H9 (cell line): ENCODE measurements around the gene ITPR1. TPM values are rescaled to one million over a fixed set of nuclear protein-coding genes. Genes with fewer than 3 reads are reported as not detected.

Experiments used
- DNase-seq: peaks from one replicate; pipeline ENCODE4 v3.0.0-alpha.2; 2017
- H2AFZ ChIP-seq: one replicate; pipeline ENCODE4 v1.6.1; 2013; ENCODE audit warnings: mild to moderate bottlenecking, low read length, control low read depth, moderate library complexity
- H2AK5ac ChIP-seq: 2 replicates; pipeline ENCODE4 v1.6.1; 2013; ENCODE audit warnings: low read length, control low read depth, mixed read lengths; ENCODE audit not compliant: insufficient read length
- H2BK120ac ChIP-seq: one replicate; pipeline ENCODE4 v1.6.1; 2013; ENCODE audit warnings: low read depth, mild to moderate bottlenecking, low read length, control low read depth, inconsistent platforms; ENCODE audit not compliant: poor library complexity, severe bottlenecking
- H2BK12ac ChIP-seq: 2 replicates; pipeline ENCODE4 v1.6.1; 2013; ENCODE audit warnings: low read length, control low read depth, mixed read lengths, low read depth; ENCODE audit not compliant: insufficient read length
- H2BK15ac ChIP-seq: 2 replicates; pipeline ENCODE4 v1.6.1; 2013; ENCODE audit warnings: low read depth, low read length, control low read depth
- H2BK20ac ChIP-seq: one replicate; pipeline ENCODE4 v1.6.1; 2013; ENCODE audit warnings: low read depth, mild to moderate bottlenecking, low read length, control low read depth, inconsistent platforms; ENCODE audit not compliant: poor library complexity, severe bottlenecking
- H2BK5ac ChIP-seq: 2 replicates; pipeline ENCODE4 v1.6.1; 2013; ENCODE audit warnings: low read length, control low read depth, mixed read lengths; ENCODE audit not compliant: insufficient read length
- H3K14ac ChIP-seq: 2 replicates; pipeline ENCODE4 v1.6.1; 2013; ENCODE audit warnings: low read length, control low read depth; ENCODE audit not compliant: insufficient read depth
- H3K18ac ChIP-seq: 2 replicates; pipeline ENCODE4 v1.6.1; 2013; ENCODE audit warnings: low read depth, mild to moderate bottlenecking, mixed read lengths, low read length, control low read depth; ENCODE audit not compliant: insufficient read length
- H3K23ac ChIP-seq: 2 replicates; pipeline ENCODE4 v1.6.1; 2013; ENCODE audit warnings: low read length, control low read depth, mixed read lengths, low read depth; ENCODE audit not compliant: insufficient read length
- H3K23me2 ChIP-seq: 2 replicates; pipeline ENCODE4 v1.6.1; 2013; ENCODE audit warnings: low read depth, mild to moderate bottlenecking, mixed read lengths, low read length, control low read depth; ENCODE audit not compliant: insufficient read length, poor library complexity, severe bottlenecking
- H3K27ac ChIP-seq: 2 replicates; pipeline ENCODE4 v1.5.1; 2013; ENCODE audit warnings: low read length, control low read depth, mixed read lengths, low read depth; ENCODE audit not compliant: insufficient read length
- H3K27me3 ChIP-seq: 2 replicates; pipeline ENCODE4 v1.6.1; 2013; ENCODE audit warnings: low read length, control low read depth, inconsistent platforms; ENCODE audit not compliant: insufficient read depth
- H3K4ac ChIP-seq: 2 replicates; pipeline ENCODE4 v1.6.1; 2013; ENCODE audit warnings: low read depth, mild to moderate bottlenecking, control low read depth, inconsistent platforms, low read length, moderate library complexity
- H3K4me1 ChIP-seq: 2 replicates; pipeline ENCODE4 v1.6.1; 2013; ENCODE audit warnings: low read length, control low read depth, inconsistent platforms; ENCODE audit not compliant: insufficient read depth
- H3K4me2 ChIP-seq: 2 replicates; pipeline ENCODE4 v1.6.1; 2013; ENCODE audit warnings: low read length, control low read depth, mixed read lengths; ENCODE audit not compliant: insufficient read length, insufficient read depth
- H3K56ac ChIP-seq: 2 replicates; pipeline ENCODE4 v1.6.1; 2013; ENCODE audit warnings: low read depth, mild to moderate bottlenecking, mixed read lengths, low read length, control low read depth; ENCODE audit not compliant: insufficient read length
- H3K79me1 ChIP-seq: 2 replicates; pipeline ENCODE4 v1.6.1; 2013; ENCODE audit warnings: low read depth, mild to moderate bottlenecking, moderate library complexity, low read length, control low read depth, inconsistent platforms; ENCODE audit not compliant: insufficient read depth, poor library complexity, severe bottlenecking
- H3K79me2 ChIP-seq: 2 replicates; pipeline ENCODE4 v1.6.1; 2013; ENCODE audit warnings: low read length, control low read depth, inconsistent platforms; ENCODE audit not compliant: insufficient read depth
- H3K9ac ChIP-seq: 2 replicates; pipeline ENCODE4 v1.6.1; 2013; ENCODE audit warnings: low read length, control low read depth, mixed read lengths; ENCODE audit not compliant: insufficient read length; ENCODE audit errors: extremely low read depth
- H3K9me3 ChIP-seq: one replicate; pipeline ENCODE4 v1.6.1; 2013; ENCODE audit warnings: low read depth, low read length, inconsistent platforms; ENCODE audit not compliant: control insufficient read depth
- H3T11ph ChIP-seq: one replicate; pipeline ENCODE4 v1.6.1; 2013; ENCODE audit warnings: mild to moderate bottlenecking, low read length, control low read depth, inconsistent platforms
- H4K20me1 ChIP-seq: one replicate; pipeline ENCODE4 v1.6.1; 2013; ENCODE audit not compliant: control insufficient read depth, insufficient read length, insufficient read depth
- H4K5ac ChIP-seq: 2 replicates; pipeline ENCODE4 v1.6.1; 2013; ENCODE audit warnings: low read depth, mild to moderate bottlenecking, mixed read lengths, low read length, control low read depth; ENCODE audit not compliant: insufficient read length
- H4K8ac ChIP-seq: replicated peaks from 2 replicates; pipeline ENCODE4 v1.6.1; 2013; ENCODE audit warnings: low read length, control low read depth, mixed read lengths, low read depth; ENCODE audit not compliant: insufficient read length
- H4K91ac ChIP-seq: 2 replicates; pipeline ENCODE4 v1.6.1; 2013; ENCODE audit warnings: low read depth, mild to moderate bottlenecking, moderate library complexity, mixed read lengths, low read length, control low read depth; ENCODE audit not compliant: insufficient read length
- H3K27ac Mint-ChIP-seq, 3 experiments: 2 replicates in 2 of 3; 3 replicates in 1 of 3; pipeline ENCODE4 v1.8.0; 2020 to 2021; ENCODE audit warnings: mixed read lengths in 3 of 3, mild to moderate bottlenecking in 1 of 3, moderate library complexity in 1 of 3
- H3K27me3 Mint-ChIP-seq: 2 replicates; pipeline ENCODE4 v1.8.0; 2021; ENCODE audit warnings: low read depth, mild to moderate bottlenecking, moderate library complexity, mixed read lengths
- H3K36me3 Mint-ChIP-seq, 3 experiments: 2 replicates in 2 of 3; 3 replicates in 1 of 3; pipeline ENCODE4 v1.8.0; 2020 to 2021; ENCODE audit warnings: low read depth in 3 of 3, mixed read lengths in 3 of 3; ENCODE audit not compliant: insufficient read depth in 1 of 3
- H3K4me1 Mint-ChIP-seq, 2 experiments: 2 replicates each; pipeline ENCODE4 v1.8.0; 2020; ENCODE audit warnings: mixed read lengths in 2 of 2
- H3K4me3 Mint-ChIP-seq, 2 experiments: 2 replicates in 1 of 2; 3 replicates in 1 of 2; pipeline ENCODE4 v1.8.0; 2020 to 2021; ENCODE audit warnings: mild to moderate bottlenecking in 2 of 2, mixed read lengths in 2 of 2, moderate library complexity in 1 of 2
- H3K9me3 Mint-ChIP-seq, 2 experiments: 2 replicates in 1 of 2; 3 replicates in 1 of 2; pipeline ENCODE4 v1.8.0; 2020; ENCODE audit warnings: mild to moderate bottlenecking in 2 of 2, mixed read lengths in 2 of 2, moderate library complexity in 1 of 2
- CTCF ChIP-seq: fragments of 200-600 bp; sonication (generic); conservative IDR thresholded peaks from 3 replicates; pipeline ENCODE4 v1.8.0; 2021; ENCODE audit warnings: antibody characterized with exemption, mild to moderate bottlenecking
- WGBS: extraction: QIAGEN DNeasy Blood & Tissue Kit; methylation state at CpG from one replicate; pipeline ENCODE4 v1.1.7; 2013; ENCODE audit warnings: missing lambda C conversion rate, low lambda C conversion rate, mixed read lengths; ENCODE audit not compliant: insufficient read length; ENCODE audit errors: extremely low coverage; 5-methylcytosine and 5-hydroxymethylcytosine counted together
- total RNA-seq: library from RNA; stranded (reverse); gene quantifications from 2 replicates; pipeline ENCODE4 v1.2.1, GENCODE V29; 2021

ITPR1 gene
- total RNA-seq, 1 experiment from 2014 or later: 4.2 TPM

DNA sequence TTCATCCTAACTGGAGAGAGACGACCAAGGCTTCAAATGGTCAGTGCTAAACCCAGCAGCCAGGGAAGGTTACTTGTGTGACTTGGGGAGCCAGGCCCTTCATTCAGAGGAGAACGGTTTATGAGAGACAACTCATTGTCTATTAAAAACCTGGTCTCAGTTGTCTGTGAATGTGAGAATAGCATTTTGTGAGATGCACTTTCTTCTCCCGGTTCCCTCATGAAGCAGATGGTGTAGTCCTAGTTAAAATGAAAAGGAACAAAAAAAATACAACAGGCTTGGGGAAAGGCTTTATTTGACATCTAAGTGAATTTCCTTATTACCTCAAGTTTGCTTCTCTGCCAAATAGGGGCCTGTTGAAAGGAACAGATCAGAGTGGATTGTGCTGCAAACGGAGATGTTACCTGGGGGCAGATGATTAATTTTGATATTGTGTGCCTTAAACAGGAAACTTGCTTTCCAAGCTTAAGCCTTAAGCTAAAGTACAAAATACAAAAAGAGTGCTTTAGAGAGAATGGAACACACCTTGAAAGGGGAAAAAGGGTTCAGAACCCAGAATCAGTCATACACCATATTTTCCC, 283.3 kb downstream of the ITPR1 start:
- no CpG with 5 or more reads among the region's 4 CpGs for WGBS
- no peak overlapping the region for H2BK5ac ChIP-seq
- no peaks in the 10 kb centered on the region for H3K79me2 ChIP-seq
- no peak overlapping the region for H2AFZ ChIP-seq
- Mint-ChIP-seq H3K9me3 (no peaks in the 10 kb centered on the region), H3K36me3 (no peaks in the 10 kb centered on the region), H3K4me1 (0 out of 4 replicates have a peak, but pooled peaks cover 0 to 3% of the 10 kb centered on the region in 2 experiments), H3K27me3 (no peaks in the 10 kb centered on the region), H3K4me3 (no peak overlapping the region), H3K27ac (no peak overlapping the region)
- H3K27me3 ChIP-seq: no peaks in the 10 kb centered on the region
- no peak overlapping the region for H2AK5ac ChIP-seq
- H3K18ac ChIP-seq: no peak overlapping the region
- no peak overlapping the region for H4K5ac ChIP-seq
- H3K4me1 ChIP-seq: no peaks in the 10 kb centered on the region
- no peak overlapping the region for H3K4ac ChIP-seq
- DNase-seq: no peak
- H2BK15ac ChIP-seq: no peak overlapping the region
- H3K4me2 ChIP-seq: no peak overlapping the region
- H3K56ac ChIP-seq: no peak overlapping the region
- H2BK12ac ChIP-seq: no peak overlapping the region
- H3K27ac ChIP-seq: no peak overlapping the region
- no peak overlapping the region for H4K8ac ChIP-seq
- TF ChIP-seq CTCF: no peak
- no peak overlapping the region for H4K91ac ChIP-seq
- no peaks in the 10 kb centered on the region for H3K9me3 ChIP-seq
- no peak overlapping the region for H3T11ph ChIP-seq
- no peak overlapping the region for H2BK20ac ChIP-seq
- H4K20me1 ChIP-seq: no peaks in the 10 kb centered on the region
- no peak overlapping the region for H2BK120ac ChIP-seq
- no peak overlapping the region for H3K9ac ChIP-seq
- no peaks in the 10 kb centered on the region for H3K79me1 ChIP-seq
- H3K14ac ChIP-seq: no peak overlapping the region
- no peak overlapping the region for H3K23ac ChIP-seq
- no peaks in the 10 kb centered on the region for H3K23me2 ChIP-seq
